COLO668 (cell line): ENCODE results near the gene FAM174B.
"Not testable (repeated sequence)": the region's sequence is repeated elsewhere in the genome, so short reads cannot be mapped to it uniquely, and the experiment has no call there.

Experiments used
- DNase-seq: peaks from one replicate; lab custom pipeline; 2025; ENCODE audit not compliant: unreplicated experiment; lab: John Stamatoyannopoulos, UW

FAM174B gene

GRCh38 chr15:92619145-92620101 is 36.2 kb downstream of the FAM174B start:
- no peak for DNase-seq

DNA sequence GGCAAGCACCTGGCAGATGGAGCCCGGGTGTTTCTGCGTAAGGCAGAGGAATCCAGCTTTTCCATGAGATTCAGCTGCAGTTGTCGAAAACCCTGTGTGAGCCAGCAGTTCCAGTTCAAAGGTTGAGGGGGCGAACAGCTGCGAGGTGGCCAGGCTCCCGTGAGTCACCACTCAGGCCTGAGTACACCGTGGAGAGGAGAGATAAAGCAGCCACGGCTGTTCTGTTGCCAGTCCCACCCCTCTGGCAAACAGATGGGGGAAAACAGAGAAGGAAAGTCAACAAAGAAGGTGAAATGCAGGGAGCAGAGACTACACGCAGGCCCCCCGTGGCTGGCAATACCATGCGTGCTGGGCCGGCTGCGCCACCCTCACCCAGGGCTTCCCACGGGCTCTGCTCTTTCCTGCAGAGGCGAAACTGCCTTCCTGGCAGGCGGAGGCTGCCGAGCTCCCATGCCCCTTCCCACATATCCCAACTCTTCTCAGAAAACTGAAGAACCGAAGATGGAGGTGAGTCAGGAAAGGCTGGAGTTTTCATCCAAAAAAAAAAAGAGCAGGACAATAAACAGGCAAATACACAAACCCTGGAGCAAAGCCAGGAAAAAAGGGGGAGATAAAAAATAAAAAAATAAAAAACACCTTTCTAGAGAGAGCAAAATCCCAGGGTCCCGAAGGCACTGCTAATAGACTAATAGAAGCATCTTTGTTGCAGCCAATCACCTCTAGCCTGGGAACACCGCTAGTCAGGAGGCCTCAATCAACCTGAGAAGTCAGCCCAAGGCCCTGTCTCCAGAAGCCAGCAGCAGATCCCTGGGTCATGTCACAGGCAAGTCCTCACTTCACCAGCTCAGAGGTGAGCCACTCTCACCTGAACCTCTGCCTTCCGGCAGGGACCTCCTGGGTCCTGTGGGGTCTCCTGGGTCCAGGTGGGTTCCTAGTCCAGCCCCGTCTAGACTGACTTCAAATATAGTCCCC is 37.7 kb downstream of the FAM174B start:
- DNase-seq, result peak; percentile 92

- no peak for DNase-seq
Measured at GRCh38 chr15:92616621-92617548, 38.7 kb downstream of the FAM174B start.

- peak; percentile 78 for DNase-seq
Measured at GRCh38 chr15:92614791-92615785, 40.5 kb downstream of the FAM174B start.

DNA sequence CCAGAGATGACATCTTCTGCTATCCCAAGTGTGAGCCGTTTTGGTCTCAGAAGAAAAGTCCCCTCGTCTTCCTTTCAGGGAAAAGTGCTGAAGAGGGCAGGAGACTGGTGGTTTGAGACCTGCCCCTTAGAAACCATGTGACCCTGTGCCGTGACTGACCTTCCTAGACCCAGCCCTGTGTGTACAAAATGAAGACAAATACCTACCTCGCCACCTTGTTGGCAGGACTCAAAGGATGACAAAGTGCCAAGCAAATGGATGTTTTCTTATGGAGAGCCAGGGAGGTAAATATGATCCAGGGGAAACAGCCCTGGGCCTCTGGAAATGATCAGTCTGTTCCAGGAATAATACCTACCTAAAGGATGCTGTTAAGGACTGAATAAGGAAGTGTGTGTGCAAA is 41.3 kb downstream of the FAM174B start:
- no peak for DNase-seq

DNA sequence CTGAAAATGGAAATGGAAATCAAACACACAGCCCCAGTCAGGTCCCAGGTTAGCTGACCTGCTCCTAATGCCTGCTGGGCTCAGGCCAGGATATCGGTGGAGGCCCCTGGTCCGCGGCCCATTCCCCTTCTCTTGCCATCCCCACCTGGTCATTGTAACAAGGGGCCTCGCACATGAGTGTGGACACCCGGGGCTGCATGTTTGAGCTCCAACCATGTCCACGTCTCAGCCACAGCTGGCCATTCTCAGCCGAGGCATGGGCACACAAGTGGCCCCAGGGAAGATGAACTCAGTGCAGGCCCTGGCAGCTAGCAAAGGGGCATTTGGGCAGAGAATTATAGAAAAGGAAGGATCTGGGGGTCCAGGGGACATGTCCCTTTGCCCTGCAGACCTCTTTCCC is 41.7 kb downstream of the FAM174B start:
- no peak for DNase-seq

DNA sequence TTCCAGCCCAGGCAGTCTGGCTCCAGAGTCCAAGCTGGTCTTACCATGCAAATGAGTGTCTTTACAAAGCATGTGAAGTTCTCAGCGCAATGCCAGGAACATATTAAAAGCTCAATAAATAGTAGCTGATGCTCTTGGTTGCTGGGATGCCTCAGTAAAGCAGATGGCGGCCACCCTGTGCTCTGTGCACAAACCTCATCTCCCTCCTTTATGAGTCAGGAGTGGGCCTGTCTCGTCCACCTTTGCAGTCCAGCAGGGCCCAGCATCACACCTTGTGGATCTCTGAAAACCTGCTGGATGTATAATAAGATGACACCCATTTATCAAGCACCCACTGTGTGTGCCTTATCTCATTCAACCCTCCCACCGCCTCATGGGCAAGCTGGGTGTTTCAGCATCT is 42.7 kb downstream of the FAM174B start:
- DNase-seq, result no peak

DNA sequence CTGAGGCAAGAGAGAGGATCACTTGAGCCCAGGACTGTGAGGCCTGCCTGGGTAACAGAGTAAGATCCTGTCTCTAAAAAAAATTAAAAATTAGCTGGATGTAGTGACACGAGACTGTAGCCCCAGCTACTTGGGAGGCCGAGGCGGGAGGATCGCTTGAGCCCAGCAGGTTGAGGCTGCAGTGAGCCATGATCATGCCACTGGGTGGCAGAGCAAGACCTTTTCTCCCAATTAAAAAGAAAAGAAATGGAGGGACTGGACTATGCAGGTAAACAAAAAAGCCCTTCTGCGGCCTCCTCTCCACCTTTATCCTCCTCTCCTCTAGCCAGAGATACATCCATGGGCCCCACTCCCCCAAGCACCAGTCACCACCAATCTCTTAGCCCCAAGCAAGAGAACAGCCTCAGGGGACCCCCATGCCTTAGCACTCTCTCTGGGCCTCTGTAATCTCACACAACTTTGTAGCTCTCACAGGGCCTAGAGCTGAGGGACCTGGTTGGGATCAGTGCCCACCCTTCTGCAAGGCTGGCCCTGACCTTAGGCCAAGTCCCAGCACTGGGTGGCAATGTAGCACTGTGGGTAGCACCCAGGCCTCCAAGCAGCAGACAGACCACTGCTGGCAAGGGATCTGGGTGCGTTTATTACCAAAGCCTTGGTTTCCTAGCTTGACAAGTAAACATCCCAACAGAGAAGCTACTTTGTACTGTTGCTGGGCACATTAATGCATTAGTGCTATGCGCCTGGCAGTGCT is 43.4 kb downstream of the FAM174B start:
- peak; percentile 11 for DNase-seq

GRCh38 chr15:92611150-92611549 is 44.4 kb downstream of the FAM174B start:
- no peak for DNase-seq

GRCh38 chr15:92610101-92610520 is 45.5 kb downstream of the FAM174B start:
- no peak for DNase-seq

GRCh38 chr15:92608866-92609700 is 46.5 kb downstream of the FAM174B start:
- no peak for DNase-seq

DNA sequence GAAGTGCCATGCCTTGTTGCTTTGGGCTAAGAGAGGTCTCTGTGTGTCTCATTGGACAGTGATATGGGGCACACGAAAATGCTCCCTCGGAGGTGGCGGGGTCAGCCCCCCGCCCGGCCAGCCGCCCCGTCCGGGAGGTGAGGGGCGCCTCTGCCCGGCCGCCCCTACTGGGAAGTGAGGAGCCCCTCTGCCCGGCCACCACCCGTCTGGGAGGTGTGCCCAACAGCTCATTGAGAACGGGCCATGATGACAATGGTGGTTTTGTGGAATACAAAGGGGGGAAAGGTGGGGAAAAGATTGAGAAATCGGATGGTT is 48.8 kb downstream of the FAM174B start:
- DNase-seq, result not testable (repeated sequence)

- DNase-seq, result no peak
Measured at GRCh38 chr15:92606126-92606835, 49.3 kb downstream of the FAM174B start.

DNA sequence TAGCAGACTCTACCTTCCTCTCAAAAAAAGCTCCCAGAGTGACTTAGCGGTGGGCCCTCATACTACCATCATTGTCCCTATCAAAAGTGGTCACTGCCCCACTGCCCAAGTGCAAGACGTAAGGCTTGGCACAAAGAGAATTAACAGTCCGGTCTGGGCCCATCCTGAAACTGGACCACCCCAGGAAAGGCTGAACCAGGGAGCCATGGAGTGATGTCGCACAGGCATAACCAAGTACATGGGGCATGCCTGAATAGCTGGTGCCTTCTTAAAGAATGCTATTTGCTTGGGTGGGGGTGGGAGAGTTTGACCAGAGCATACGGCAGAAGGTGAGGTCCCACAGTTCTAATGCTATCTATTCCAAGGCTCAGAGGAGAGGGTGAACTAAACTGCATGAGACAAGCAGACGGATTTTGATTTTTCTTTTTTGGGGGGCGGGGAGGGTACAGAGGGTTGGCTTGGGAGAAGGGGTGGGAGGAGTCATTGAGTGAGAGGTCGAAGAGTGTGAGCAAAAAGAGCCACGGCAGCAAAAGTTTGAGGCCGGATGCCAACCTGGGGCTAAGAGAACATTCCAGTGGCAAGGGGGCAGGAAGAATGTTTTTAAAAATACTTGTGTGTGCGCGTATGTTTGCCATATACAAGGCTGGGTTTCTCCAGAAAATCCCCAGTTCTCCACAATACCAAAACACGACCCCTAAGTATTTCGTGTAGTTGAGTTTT is 50.2 kb downstream of the FAM174B start:
- DNase-seq, result no peak

DNA sequence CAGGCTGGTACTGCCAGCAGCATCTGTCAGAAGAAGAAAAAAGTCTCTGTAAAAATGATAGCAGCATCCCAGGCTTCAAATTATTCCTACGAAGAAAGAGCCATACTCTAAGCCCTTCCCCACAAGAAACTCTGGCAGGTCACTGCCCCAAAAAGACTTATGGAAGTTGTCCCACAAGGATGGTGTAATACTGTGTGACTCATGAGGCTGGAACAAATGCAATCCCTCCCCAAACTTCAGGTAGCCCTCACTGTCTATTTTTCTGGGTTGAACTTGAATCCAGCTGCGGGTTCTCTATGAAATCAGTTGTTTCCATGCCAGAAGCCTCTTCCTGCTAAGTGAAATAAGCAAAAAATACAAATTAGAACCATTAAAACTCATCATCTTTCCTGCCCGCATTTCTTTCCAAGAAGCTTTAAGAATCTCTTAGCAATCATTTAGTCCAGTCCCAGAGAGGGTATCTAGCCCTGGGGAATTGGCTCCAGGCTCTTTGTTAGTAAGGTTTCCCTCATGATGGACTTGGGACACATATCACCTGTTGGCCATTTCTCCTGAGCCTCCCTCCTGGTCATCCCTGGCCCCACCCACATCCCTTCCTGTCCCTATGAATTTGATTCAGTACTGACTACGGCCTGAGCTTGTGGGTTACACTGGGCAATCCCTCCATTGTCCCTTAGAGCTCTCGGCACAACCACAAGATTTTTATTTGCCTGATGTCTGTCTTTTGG is 51.7 kb downstream of the FAM174B start:
- no peak for DNase-seq

GRCh38 chr15:92603278-92603677 is 52.3 kb downstream of the FAM174B start:
- no peak for DNase-seq
